SIG-M5 (cell line): ENCODE results near the gene YEATS2.

Source experiments
- DNase-seq: peaks from one replicate; lab custom pipeline; 2025; lab: John Stamatoyannopoulos, UW

YEATS2 gene

DNA sequence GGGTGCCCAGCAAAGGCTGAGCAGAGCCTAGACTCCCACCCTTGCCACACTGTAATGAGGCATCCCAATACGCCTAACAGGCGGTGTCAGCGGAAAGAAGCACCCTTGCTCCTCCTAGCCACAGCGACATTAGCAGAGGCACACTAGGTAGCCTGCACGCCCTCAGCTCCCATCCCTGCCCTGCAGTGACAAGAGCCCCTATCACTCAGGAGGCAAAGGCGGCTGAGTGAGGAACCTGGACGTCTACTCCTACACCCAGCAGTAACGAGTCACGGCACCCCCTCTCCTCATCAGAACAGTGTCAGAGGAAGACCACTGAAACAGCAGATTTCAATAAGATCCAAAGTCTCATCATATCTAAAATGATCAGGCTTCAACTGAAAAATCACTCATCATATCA is 139.8 kb downstream of the YEATS2 start:
- no peak for DNase-seq

DNA sequence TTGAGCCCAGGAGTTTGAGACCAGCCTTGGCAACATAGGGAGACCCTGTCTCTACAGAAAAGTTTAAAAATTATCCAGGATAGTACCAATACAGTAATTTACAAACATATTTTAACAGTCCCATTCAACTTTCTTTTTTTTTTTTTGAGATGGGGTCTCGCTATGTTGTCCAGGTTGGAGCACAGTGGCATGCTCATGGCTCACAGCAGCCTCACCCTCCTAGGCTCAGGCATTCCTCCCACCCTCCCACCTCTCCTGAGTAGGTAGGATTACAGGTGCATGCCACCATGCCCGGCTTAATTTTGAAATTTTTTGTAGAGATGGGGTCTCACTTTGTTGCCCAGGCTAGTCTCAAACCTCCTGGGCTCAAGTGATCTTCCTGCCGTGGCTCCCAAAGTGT is 140.3 kb downstream of the YEATS2 start:
- DNase-seq: no peak

DNA sequence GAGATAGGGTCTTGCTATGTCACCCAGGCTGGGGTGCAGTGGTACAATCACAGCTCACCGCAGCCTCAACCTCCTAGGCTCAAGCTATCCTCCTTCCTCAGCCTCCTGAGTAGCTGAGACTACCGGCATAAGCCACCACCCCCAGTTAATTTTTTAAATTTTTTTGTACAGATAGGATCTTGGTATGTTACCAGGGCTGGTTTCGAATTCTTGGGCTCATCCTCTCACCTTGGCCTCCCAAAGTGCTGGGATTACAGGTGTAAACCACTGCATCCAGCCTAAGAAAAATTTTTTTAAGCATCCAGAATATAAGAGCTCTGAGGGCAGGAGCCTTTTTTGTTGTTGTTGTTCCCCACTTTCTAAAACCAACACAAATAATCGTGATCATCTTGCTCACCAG is 142.2 kb downstream of the YEATS2 start:
- DNase-seq: no peak

- no peak for DNase-seq
These were observed 147.0 kb downstream of the YEATS2 start for GRCh38 chr3:183844606-183845005.

- DNase-seq: no peak
These were observed 147.5 kb downstream of the YEATS2 start for GRCh38 chr3:183845090-183845489.

DNA sequence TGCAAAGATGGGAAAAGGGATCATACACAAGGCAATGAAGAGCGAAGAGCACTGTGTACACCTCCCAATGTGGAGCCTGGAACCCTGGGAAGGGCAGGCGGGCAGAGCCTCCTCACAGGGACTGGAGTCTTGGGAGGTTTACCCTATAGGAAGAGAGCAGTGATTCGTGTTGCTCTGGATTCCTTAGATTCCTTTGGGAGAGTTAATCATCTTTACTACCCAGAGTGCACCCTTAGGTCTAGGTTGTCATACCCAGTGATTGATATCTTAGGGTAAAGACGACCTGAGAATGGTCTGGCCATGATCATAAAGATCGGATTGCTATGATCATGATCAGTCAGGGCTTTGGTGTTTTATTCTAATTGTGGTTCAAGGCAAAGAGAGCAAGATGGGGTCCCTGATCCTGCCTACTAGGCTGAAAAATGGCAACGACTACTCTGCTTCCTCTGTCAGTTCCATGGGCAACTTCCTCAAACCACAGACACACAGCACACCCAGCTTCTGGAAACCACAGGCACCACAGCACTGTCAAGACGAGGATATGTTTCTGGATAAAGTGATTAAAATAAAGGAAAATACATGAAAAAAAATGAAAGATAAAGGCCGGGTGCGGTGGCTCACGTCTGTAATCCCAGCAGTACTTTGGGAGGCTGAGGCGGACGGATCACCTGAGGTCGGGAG is 148.2 kb downstream of the YEATS2 start:
- no peak for DNase-seq

DNA sequence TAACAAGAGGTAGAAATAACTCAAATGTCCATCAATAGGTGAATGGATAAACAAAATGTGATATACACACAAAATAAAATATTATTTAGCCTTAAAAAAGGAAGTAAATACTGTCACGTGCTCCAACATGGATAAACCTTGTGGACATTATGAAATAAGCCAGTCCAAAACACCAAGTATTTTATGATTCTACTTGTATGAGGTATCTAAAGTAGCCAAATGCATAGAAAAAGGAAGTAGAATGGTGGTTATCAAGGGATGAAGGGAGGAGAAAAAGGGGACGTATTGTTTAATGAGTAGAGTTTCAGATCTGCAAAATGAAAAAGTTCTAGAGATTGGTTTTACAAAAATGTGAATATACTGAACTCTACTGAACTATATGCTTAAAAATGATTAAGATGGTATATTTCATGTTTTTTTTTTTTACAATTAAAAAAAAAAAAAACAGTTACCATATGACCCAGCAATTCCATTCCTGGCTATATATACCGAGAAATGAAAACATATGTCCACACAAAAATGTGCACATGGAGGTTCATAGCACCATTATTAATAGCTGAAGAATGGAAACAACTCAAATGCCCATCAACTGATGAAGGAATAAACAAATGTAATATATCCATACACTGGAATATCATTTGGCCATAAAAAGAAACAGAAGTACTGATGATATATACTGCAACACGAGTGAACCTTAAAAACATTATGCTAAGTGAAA is 156.9 kb downstream of the YEATS2 start:
- DNase-seq: no peak

GRCh38 chr3:183857863-183858262 is 160.3 kb downstream of the YEATS2 start:
- no peak for DNase-seq
